ENCODE measurements around the gene TTLL5.

DNA sequence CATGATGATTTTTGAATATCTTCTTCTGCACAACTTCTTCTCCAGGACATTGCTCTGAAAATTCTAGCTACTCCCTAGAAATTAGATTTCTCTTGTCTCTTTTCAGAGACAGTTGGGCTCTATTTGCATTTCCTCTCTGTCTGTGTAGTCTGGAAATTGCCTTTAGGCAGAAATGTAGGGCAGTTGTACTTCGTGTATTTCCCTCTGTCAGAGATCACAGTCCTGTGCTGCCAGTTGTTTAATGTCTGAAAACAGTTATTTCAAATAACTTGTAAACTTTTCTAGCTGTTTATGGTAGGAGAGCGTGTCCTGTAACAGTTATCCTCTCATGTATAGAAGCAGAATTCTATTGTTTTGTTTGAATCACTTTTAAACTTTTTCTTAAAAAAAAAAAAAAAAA is 86.9 kb downstream of the TTLL5 start:
- TF ChIP-seq, protein P1, sequence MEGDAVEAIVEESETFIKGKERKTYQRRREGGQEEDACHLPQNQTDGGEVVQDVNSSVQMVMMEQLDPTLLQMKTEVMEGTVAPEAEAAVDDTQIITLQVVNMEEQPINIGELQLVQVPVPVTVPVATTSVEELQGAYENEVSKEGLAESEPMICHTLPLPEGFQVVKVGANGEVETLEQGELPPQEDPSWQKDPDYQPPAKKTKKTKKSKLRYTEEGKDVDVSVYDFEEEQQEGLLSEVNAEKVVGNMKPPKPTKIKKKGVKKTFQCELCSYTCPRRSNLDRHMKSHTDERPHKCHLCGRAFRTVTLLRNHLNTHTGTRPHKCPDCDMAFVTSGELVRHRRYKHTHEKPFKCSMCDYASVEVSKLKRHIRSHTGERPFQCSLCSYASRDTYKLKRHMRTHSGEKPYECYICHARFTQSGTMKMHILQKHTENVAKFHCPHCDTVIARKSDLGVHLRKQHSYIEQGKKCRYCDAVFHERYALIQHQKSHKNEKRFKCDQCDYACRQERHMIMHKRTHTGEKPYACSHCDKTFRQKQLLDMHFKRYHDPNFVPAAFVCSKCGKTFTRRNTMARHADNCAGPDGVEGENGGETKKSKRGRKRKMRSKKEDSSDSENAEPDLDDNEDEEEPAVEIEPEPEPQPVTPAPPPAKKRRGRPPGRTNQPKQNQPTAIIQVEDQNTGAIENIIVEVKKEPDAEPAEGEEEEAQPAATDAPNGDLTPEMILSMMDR (IDR thresholded peaks at IDR 0.05), result no peak
- no peak for TF ChIP-seq POLR2A (IDR thresholded peaks at IDR 0.05)

All from tibial nerve (tissue), 3 donors.